ENCODE measurements around the gene FRMD8.
"Not testable (repeated sequence)": the region's sequence is repeated elsewhere in the genome, so short reads cannot be mapped to it uniquely, and the experiment has no call there.

Gene FRMD8

GRCh38 chr11:65393513-65394079 lies 7.2 kb downstream of the FRMD8 start:
- no peak for DNase-seq (ENCODE audit: low read depth)

- DNase-seq (ENCODE audit: low read depth), result no peak
Observed at GRCh38 chr11:65394125-65394536, 7.7 kb downstream of the FRMD8 start.

GRCh38 chr11:65395961-65396530 lies 9.6 kb downstream of the FRMD8 start:
- no peak for DNase-seq (ENCODE audit: low read depth)

- DNase-seq (ENCODE audit: low read depth), result no peak
Observed at GRCh38 chr11:65396769-65397745, 10.6 kb downstream of the FRMD8 start.

GRCh38 chr11:65398362-65398910 lies 12.0 kb downstream of the FRMD8 start:
- no peak for DNase-seq (ENCODE audit: low read depth)

GRCh38 chr11:65399249-65399648 lies 12.8 kb downstream of the FRMD8 start:
- no peak for DNase-seq (ENCODE audit: low read depth)

- DNase-seq (ENCODE audit: low read depth), result no peak
Observed at GRCh38 chr11:65399845-65400244, 13.4 kb downstream of the FRMD8 start.

- no peak for DNase-seq (ENCODE audit: low read depth)
Observed at GRCh38 chr11:65400307-65401072, 14.1 kb downstream of the FRMD8 start.

- no peak for DNase-seq (ENCODE audit: low read depth)
Observed at GRCh38 chr11:65401073-65401802, 14.8 kb downstream of the FRMD8 start.

GRCh38 chr11:65401803-65402248 lies 15.4 kb downstream of the FRMD8 start:
- DNase-seq (ENCODE audit: low read depth), result no peak

GRCh38 chr11:65402790-65403189 lies 16.4 kb downstream of the FRMD8 start:
- DNase-seq (ENCODE audit: low read depth), result no peak

GRCh38 chr11:65403607-65404121 lies 17.2 kb downstream of the FRMD8 start:
- DNase-seq (ENCODE audit: low read depth), result no peak

GRCh38 chr11:65404210-65404609 lies 17.8 kb downstream of the FRMD8 start:
- no peak for DNase-seq (ENCODE audit: low read depth)

GRCh38 chr11:65404638-65405339 lies 18.4 kb downstream of the FRMD8 start:
- no peak for DNase-seq (ENCODE audit: low read depth)

GRCh38 chr11:65410936-65411680 lies 24.7 kb downstream of the FRMD8 start:
- DNase-seq (ENCODE audit: low read depth), result no peak

GRCh38 chr11:65411681-65412070 lies 25.2 kb downstream of the FRMD8 start:
- DNase-seq (ENCODE audit: low read depth), result no peak

GRCh38 chr11:65412271-65413076 lies 26.0 kb downstream of the FRMD8 start:
- DNase-seq (ENCODE audit: low read depth), result no peak

- DNase-seq (ENCODE audit: low read depth), result not testable (repeated sequence)
Observed at GRCh38 chr11:65413077-65413664, 26.7 kb downstream of the FRMD8 start.

All from stimulated activated CD8-positive, alpha-beta memory T cell treated with anti-CD3 and anti-CD28 coated beads, Interleukin-15, amount 100 ng/mL, for 24 hours (primary cell).